HG02884 (cell line): Measurements from ENCODE around the gene ZNF205.

Source experiments
- ATAC-seq: cut with Tn5 transposase; IDR thresholded peaks from one replicate; pipeline ENCODE4 v1.9.1; 2021; ENCODE audit warnings: mild to moderate bottlenecking, moderate library complexity; ENCODE audit not compliant: unreplicated experiment

The ZNF205 gene

DNA sequence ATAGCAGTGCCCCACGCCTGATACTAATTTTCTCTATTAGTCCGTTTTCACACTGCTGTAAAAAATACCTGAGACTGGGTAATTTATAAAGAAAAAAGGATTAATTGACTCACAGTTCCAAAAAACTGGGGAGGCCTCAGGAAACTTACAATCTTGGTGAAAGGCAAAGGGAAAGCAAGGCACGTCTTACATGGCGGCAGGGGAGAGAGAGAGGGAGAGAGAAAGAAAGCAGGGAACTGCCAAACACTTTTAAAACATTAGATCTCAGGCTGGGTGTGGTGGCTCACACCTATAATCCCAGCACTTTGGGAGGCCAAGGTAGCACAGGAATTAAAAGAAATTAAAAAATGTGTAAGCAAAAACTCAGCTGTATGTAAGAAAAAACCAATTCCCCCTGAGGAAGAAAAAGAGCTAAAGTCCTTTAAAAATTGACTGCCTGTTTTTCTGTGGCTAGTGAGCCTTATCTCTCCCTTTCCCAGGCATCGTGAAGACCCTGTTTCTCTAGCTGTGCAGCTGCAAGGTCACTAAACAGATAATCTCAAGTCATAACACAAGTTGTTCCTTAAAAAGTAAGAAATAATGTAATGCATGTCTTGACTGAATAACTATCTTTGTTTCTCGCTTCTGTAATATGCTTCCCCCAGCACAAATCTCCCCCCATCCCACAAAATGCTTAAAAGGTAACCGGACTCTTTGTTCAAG is 27.3 kb upstream of the ZNF205 start:
- no peak for ATAC-seq

DNA sequence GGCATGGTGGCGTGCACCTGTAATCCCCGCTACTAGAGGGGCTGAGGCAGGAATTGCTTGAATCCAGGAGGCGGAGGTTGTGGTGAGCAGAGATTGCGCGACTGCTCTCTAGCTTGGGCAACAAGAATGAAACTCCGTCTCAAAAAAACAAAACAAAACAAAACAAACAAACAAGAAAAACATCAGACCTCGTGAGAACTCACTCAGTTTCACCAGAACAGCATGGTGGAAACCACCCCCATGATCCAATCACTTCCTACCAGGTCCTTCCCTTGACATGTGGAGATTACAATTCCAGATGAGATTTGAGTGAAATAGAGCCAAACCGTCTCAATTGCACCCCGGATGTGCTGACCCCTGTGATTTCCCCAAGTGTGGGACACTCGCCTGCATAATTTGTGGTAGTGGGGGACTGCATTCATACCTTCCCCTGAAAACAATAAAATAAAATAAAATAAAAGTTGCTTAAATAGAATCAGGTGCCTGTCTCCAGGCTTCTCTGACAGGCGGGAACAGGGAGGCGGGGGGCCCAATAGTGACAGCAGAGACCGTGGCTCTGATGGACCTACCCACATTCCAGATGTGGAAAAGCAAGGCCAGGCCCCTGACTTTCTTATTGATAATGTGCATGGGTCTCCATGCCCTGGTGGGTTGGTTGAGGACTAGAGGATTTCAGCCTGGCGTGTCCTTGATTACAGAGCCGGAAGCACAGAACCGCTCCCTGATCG is 26.4 kb upstream of the ZNF205 start:
- no peak for ATAC-seq

DNA sequence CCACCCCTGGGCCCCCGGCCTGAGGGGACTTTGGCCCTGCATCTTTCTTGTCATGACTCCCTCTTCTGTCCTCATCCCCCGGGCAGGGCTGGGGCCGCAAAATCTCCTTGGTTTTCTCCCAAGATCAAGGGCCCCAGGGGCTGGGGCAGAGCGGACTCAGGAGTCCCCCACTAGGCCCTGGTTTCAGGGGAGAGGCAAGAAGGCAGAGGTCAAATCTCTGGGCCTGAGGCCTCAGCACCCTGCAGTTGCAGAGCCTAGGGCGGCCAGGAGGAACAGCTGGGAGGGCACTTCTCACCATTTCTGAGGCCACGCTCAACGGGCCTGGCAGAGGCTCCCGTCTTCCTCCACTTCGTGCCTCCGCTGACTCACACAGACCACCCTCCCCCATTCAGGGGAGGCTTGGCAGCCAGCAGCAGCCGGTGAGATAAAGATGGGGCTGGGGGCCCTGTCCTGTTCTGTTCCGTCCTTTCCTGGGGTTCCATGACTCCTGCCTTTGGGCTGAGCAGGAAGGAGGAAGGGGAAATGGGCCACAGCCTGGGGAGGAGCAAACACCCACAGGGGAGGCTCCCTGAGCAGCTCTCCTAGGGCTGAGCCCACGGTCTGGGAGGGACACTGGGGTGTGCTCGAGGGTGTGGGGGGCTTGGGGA is 25.7 kb upstream of the ZNF205 start:
- ATAC-seq, result no peak

DNA sequence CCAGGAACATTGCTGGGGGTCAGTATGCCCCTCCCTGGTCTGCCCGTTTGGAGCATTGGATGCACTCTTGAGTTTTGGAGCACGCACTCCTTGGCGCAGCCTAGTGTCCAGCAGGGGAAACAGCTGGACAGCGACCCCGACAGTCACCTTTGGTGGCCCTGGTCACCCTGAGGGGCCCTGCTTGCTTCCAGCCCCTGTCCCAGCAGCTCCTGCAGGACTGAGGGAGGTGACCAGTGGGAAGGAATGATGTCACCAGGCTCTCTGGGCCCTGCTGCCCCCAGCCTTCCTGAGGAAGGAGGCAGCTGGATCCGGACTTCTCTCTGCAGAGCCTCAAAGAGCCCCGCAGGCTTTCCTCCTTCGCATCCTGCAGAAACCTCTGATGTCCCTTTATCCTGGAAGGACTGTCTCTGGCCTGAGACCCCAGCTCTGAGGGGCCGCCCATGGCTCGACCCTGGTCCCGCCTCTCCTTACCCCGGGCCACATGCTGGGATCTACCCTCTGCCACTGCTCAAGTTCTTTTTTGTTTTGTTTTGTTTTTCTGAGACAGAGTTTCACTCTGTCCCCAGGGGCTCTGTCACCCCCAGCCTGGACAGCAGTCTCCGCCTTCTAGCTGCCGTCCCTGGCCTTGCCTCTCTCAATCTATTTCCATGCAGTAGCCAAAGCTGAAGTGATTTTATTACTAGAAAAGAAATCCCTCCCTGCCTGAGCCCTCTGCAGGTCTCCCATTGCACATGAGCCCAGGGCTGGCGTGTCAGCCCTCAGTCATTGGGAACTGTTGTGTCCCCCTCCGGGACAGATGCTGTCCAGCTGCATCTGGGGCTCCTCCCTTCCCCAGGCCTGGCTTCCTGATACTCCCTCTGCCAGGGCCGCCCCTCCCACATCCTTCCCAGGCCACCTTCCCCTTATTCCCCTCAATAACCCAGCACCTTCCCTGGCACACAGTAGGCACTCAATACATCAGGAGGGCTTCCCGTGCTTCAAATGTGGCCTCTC is 24.8 kb upstream of the ZNF205 start:
- ATAC-seq, result no peak

DNA sequence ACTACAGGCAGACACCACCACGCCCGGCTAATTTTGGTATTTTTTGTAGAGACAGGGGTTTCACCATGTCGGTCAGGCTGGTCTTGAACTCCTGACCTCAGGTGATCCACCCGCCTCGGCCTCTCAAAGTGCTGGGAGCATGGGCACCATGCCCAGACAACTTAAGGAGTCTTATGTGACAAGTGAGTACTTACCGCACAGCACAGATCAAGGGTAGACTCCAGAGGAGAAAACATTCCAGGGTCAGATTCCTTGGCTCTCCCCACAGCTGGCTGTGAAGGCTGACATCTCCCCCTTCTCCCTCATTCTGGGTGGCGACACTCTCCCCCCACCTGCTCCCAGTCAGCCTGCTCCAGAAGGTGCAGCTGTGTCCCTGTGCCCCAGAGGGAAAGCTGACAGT is 23.9 kb upstream of the ZNF205 start:
- ATAC-seq, result no peak

DNA sequence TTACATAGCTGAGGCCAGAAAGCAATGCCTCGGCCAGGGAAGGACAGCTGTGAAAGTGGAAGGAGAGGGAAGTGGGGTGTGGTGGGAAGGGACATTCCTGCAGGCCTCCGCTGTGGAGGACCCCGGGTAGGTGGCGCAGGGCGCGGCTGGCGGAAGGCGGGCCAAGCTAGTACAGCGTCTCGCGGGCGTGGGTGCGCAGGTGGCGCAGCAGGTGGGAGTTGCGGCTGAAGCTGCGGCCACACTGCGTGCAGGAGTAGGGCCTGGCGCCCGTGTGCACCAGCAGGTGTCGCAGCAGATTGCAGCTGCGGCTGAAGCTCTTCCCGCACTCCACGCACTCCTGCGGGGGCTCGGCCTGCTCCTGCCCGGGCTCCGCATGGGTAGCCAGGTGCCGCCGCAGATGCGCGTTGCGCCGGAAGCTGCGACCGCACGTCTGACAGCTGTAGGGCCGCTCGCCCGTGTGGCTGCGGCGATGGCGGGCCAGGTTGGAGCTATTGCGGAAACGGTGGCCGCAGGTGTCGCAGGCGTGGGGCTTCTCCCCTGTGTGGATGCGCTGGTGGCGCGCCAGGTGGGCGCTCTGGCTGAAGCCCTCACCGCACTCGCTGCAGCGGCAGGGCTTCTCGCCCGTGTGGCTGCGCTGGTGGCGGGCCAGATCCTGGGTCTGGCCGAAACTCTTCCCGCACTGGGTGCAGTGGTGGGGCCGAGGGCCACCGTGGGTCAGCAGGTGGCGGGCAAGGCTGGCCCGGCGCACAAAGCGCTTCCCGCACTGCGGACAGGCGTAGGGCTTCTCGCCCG is 23.3 kb upstream of the ZNF205 start:
- ATAC-seq, result no peak

DNA sequence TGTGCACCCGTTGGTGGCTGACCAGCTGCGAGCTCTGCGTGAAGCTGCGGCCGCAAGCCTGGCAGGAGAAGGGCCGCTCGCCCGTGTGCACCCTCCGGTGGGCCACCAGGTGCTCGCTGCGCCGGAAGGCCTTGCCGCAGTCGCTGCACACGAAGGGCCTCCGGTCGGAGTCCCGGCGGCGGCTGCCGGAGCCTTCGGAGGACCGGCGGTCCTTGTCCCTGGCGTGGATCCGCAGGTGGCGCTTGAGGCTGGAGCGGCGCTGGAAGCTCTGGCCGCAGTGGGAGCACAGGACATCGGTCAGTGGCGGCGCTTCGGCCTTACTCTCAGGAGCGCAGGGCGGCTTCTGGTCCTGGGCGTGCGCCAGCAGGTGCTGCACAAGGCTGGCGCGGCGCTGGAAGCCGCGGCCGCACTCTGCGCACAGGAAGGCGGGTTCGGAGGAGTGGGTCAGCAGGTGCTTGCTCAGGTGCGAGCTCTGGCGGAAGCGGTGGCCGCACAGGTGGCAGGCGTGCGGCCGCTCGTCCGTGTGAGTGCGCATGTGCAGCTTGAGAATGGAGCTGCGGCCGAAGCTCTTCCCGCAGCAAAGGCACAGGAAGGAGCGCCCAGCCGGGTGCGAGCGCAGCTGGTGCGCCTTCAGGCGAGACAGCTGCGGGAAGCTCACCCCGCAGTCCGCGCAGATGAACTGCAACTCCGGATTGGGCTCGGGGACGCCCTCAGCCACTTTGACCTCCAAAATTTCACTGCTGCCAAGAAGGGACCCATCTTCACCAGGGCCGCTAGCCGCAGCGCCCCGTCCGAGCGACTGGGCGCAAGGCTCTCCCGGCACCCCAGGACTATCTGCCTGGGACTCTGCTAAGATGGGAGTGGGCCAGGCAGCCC is 22.4 kb upstream of the ZNF205 start:
- ATAC-seq, result no peak

DNA sequence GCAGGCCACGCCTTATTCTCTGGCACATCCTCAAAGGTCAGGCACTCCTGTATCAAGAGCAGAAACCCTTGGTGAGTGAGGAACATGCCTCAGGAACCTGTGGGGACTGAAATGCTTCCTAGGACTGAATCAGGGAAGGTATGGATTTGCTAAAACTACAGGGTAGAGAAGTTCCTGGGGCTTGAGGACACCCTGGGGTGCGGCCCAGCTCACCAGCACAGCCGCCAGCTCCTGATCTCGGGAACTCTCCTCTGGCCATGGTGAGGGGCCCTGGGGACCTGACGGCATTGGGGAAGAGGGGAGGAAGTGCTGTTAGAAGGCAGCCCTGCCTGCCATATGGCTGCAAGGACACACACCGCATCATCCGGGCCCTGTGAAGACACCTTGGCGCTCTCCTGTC is 20.8 kb upstream of the ZNF205 start:
- no peak for ATAC-seq

DNA sequence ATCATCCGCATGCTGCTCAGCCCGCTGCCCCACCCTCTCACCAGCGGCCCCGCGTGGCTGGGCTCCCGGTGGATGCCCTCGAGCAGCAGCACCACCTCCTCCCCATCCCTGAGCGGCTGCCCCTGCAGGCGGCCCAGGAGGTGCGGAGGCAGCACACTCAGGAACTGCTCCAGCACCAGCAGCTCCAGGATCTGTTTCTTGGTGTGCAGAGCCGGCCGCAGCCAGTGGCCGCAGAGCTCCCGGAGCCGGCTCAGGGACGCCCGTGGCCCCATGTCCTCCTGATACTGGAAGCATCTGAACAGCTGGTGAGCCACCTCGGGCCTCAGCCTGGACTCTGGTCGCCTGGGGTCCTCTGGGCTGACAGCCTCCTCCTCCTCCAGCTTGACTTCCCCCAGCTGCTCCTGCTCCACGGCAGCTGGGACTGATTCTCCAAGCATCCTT is 19.9 kb upstream of the ZNF205 start:
- ATAC-seq, result no peak

DNA sequence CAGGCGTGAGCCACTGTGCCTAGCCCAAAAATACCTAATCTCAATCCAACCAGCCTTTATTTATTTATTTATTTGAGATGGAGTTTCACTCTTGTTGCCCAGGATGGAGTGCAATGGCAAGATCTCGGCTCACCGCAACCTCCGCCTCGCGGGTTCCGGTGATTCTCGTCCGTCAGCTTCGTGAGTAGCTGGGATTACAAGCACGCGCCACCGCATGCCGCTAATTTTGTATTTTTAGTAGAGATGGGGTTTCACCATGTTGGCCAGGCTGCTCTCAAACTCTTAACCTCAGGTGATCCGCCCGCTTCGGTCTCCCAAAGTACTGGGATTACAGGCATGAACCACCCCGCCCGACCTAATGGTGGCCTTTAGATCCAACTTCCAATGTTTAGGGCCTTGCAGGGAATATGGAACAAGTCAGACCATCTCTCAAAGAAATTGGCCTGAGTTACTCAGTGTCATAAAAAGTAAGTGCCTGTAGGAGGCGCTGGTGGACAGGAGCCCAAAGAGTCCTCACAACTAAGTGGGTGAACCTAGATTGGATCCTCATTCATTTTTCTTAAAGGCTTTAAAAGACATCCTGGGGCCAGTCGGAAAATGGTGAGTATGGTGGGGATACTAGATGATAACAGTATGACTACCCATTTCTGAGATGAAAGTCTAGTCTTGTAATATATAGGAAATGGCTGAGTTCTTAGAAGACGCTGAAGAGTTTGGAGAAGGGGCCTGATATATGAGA is 17.9 kb upstream of the ZNF205 start:
- ATAC-seq, result no peak

DNA sequence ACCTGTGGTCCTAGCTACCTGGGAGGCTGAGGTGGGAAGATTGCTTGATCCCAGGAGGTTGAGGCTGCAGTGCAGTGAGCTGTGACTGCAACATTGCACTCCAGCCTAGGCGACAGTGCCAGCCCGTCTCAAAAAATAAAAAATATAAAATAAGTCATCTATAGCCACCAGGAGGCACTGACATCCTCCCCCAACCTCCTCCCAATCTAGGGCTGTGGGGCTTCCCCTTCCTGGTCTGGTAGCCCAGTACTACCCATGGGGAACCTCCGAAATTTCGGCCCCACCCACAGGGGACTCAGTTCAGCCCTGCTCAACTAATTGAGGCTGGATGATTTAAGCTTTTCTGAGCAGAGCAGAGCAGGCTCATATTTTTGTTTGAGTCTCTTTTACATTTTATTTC is 16.5 kb upstream of the ZNF205 start:
- ATAC-seq, result peak; percentile 65

DNA sequence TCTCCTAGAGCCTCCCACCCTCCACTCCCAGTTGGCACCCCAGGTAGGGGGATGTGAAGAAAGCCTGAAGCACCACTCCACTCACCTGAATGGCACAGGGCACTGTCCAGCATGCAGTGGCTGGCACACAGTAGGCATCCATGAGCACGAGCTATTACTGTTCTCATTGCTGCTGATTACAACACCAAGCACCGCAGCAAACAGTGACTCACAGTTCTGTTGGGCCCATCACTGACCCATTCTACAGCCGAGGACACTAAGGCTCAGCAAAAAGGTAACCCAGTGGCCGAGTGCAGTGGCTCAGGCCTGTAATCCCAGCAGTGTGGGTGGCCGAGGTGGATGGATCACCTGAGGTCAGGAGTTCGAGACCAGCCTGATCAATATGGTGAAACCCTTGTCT is 16.0 kb upstream of the ZNF205 start:
- no peak for ATAC-seq

DNA sequence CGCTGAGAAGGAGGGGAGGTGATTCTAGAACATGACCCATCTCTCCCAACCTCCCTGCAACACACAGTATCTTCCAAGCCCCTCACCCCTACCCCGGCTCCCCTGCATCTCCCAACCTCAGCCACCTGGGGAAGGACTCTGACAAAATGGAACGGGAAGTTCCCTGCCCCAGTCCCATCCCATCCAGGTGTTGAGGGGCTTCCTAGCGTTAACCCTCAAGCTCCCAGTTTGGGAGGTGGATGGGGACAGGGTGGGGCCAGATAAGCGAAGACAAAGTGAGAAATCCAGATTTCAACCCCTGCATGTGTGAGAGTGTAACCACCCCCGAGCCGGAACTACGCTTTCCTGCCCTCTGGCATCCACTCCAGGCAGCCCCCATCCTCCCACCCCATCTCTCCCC is 15.1 kb upstream of the ZNF205 start:
- ATAC-seq, result no peak

DNA sequence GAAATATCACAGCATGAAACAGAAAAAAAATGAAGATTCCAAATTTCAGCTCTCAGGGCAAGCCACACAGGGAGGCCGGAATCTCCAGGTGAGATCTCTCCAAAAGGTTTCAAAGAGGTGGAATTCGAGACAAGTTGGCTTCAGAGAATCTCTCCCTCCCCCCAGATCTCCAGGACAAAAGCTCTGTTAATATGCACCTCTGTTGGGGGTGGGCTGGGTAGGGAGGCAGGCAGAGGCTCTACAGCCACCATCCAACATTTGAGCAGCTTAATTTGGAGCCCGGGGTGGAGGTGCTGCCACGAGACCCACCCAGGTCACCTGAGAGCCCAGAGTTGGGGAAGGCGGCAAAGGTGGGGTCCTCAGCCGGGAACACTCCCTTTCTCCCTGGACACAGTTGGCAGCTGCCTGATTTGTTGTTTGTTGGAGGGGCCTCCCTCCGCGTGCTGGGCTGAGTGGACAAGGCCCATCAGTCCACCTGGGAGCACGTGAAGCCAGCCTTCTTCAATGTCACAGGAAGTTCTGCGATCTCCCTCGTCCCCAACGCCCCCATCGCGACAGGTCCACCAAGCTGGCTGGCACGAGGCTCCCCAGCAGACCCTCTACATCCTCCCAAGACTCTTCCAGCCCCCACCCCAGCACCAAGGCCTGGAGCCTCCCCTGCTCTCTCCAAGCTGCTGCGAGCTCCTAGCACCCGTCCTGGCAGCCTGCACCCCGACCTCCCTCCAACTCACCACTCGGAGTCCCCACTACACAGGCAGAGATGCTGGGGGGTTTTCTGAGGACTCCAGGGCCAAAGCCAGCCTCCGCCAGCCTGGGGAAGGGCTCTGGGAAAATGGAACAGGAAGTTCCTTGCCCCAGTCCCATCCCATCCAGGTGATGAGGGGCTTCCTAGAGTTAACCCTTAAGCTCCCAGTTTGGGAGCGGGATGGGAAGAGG is 13.7 kb upstream of the ZNF205 start, which contains the start of gene ZSCAN10:
Gene ZSCAN10, minus strand, starts transcription at position 836 of the 936 bp plus-strand sequence. CDS start 6,357 bp downstream, outside the sequence.
- no peak for ATAC-seq

DNA sequence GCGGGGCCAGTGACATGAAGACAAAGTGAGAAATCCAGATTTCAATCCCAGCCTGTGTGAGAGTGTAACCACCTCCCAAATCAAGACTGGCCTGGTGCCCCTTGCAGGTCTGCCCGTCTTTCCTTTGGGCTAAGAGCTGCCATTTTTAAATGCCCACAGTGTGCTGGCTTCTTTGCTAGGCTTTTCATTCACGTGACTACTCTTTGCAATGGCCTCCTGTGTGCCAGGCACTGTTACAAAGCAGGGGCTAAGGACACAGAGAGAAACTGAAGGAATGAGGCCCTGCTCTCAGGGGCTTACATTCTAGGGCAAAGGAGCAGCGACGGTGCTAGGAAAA is 13.0 kb upstream of the ZNF205 start:
- ATAC-seq, result no peak

DNA sequence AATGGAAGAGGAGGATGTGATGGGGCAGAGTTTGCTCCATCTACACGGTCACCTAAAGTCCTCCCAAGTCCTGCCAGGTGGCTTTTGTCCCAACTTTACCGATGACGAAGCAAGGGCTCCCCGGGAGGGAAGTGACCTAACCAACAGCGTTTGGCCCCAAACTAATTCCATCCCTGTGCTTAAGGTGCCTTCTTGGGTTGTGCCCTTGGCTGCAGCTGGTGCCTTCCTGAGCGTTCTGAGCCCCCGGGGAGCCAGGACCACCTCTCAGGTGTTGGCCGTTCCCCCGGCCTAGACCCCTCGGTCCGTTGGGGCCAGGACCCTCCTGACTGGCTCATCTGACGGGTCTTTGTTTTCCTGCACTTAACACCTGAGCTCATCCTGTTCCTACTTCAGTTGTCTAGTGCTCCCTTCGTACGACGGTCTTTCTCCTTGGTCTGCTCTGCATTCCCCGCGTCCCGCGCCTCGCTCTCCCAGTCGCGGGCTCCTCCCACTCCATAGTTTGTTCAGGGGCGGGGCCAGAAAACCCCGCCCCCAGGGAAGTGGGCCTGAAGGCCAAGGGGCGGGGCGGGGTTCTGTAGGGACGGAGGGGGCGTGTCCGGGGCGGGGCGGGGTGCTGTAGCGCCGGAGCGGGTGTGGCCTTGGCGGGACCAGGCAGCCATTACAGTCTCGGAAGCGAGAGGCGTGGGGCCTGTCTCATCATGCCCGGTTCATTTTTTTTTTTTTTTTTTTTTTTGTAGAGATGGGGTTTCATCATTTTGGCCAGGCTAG is 12.5 kb upstream of the ZNF205 start:
- ATAC-seq, result peak; percentile 59
